Measurements from ENCODE around the gene PGRMC2. TPM values are rescaled to one million over a fixed set of nuclear protein-coding genes. Genes with fewer than 3 reads are reported as not detected.

Gene PGRMC2
- total and polyA plus RNA-seq, 2 of the 8 experiments (the other 6 are each of a cell fraction or from before 2014, with no cell fraction given), result 9.5 to 85.3 TPM

DNA sequence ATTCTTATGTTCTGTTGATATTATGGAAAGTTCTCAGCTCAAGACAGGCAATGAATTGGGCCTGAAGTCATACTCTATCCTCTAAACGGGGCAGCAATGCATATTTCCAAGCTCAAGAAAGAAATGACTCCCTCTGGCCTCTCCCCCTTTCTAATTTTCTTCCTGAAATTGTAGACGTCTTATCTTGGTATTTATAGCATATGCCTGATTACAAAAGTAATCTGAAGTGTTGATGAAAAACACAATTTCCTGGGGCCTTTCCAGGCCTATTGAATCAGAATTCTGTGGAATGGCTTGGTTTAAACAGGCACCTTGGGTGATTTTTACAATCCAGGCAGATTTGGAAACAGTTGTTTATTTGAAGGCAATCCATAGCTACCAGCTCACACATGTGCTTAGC, 21.4 kb upstream of the PGRMC2 start:
- no peak overlapping the region for H3K14ac ChIP-seq (ENCODE audit: insufficient read length)
- DNase-seq (ENCODE audit: low read depth in 1 of 2, low spot score in 2 of 2) (no peak), FAIRE-seq (no peak)
- no peak overlapping the region for H2BK120ac ChIP-seq (replicated peaks; ENCODE audit: low read depth, low read length)
- ChIA-PET POLR2A (ENCODE audit: partially characterized antibody) (no interaction called here), CTCF (ENCODE audit: partially characterized antibody) (interaction anchor here (0.7 to 1.4 kb wide), 4 partner anchors 23 to 78 kb away, joined by 3 to 5 read pairs (median 3); no protein-coding TSS in a partner anchor)
- no peak overlapping the region for H3K4me3 ChIP-seq (ENCODE audit: extremely low read depth in 1 of 4, insufficient read depth in 2 of 4, low read depth in 3 of 4, low read length in 4 of 4)
- H3K36me3 ChIP-seq (ENCODE audit: control insufficient read depth in 2 of 4, insufficient read depth in 4 of 4, low read length in 3 of 4), result no peaks in the 10 kb centered on the region
- no peak overlapping the region for H3K4me2 ChIP-seq (ENCODE audit: insufficient read depth in 1 of 2, low read depth in 2 of 2, low read length in 2 of 2)
- H3K27ac ChIP-seq (ENCODE audit: low read depth, low read length), result no peak overlapping the region
- H2BK20ac ChIP-seq (ENCODE audit: low read length), result no peak overlapping the region
- H3K4me1 ChIP-seq (replicated peaks in 1 of 4; ENCODE audit: control insufficient read depth in 3 of 4, insufficient read depth in 4 of 4, low read length in 3 of 4), result peaks cover 0 to 4% (median 2%) of the 10 kb centered on the region in 4 experiments; a peak in 2 of 7 replicates
- H2AFZ ChIP-seq (ENCODE audit: low read length), result no peak overlapping the region
- 89% methylated on average over 2 of the region's 2 CpGs; no CpG with 5 or more reads in 1 of the 2 experiments for WGBS, 2 experiments (ENCODE audit: extremely low coverage in 1 of 2, insufficient coverage in 1 of 2, insufficient read length in 1 of 2, insufficient replicate concordance in 2 of 2, low coverage in 1 of 2, low lambda C conversion rate in 2 of 2, missing lambda C conversion rate in 1 of 2)
- no peaks in the 10 kb centered on the region for H3K27me3 ChIP-seq (replicated peaks in 1 of 4; ENCODE audit: control insufficient read depth in 3 of 4, extremely low read depth in 1 of 4, insufficient read depth in 3 of 4, low read length in 3 of 4)
- H3K23me2 ChIP-seq (ENCODE audit: low read depth, low read length), result no peaks in the 10 kb centered on the region; the same call in 1 of the 2 replicates
- H3K23ac ChIP-seq (ENCODE audit: insufficient read length), result no peak overlapping the region
- no peaks in the 10 kb centered on the region for H3K9me3 ChIP-seq (ENCODE audit: insufficient read depth in 2 of 2, low read depth in 1 of 2, low read length in 1 of 2)
- H3K4ac ChIP-seq (replicated peaks; ENCODE audit: insufficient read length, low read depth, low read length), result no peak overlapping the region
- no peak overlapping the region for H4K91ac ChIP-seq (replicated peaks; ENCODE audit: insufficient read length, low read length)
- H4K5ac ChIP-seq (ENCODE audit: insufficient read length, low read depth, low read length), result no peak overlapping the region
- no peaks in the 10 kb centered on the region for H4K20me1 ChIP-seq (replicated peaks in 1 of 2; ENCODE audit: control insufficient read depth in 1 of 2, insufficient read depth in 2 of 2, low read length in 2 of 2)
- H2BK15ac ChIP-seq (ENCODE audit: low read length), result no peak overlapping the region
- H4K8ac ChIP-seq (ENCODE audit: extremely low read depth, insufficient read depth, low read length), result no peak overlapping the region
- no peak overlapping the region for H2BK12ac ChIP-seq (ENCODE audit: low read depth, low read length)
- no peaks in the 10 kb centered on the region for H3K79me2 ChIP-seq (ENCODE audit: control insufficient read depth in 1 of 2, insufficient read depth in 2 of 2, low read length in 2 of 2)
- no peak overlapping the region for H3K9ac ChIP-seq (replicated peaks in 1 of 4; ENCODE audit: extremely low read depth in 1 of 4, low read depth in 3 of 4, low read length in 3 of 4)
- no peak overlapping the region for H3K18ac ChIP-seq (ENCODE audit: extremely low read depth, low read length)
- H3K79me1 ChIP-seq (ENCODE audit: low read depth, low read length), result no peaks in the 10 kb centered on the region
- H3K56ac ChIP-seq (replicated peaks; ENCODE audit: insufficient read length, low read depth, low read length), result no peak overlapping the region
- H2AK5ac ChIP-seq (ENCODE audit: low read depth, low read length), result no peak overlapping the region
- H2BK5ac ChIP-seq (ENCODE audit: low read depth, low read length), result no peak overlapping the region
